Colonic mucosa (tissue), 4 donors: ENCODE results near the gene RCVRN. TPM values are rescaled to one million over a fixed set of nuclear protein-coding genes. Genes with fewer than 3 reads are reported as not detected.

Experiments
- DNase-seq: peaks from one replicate; pipeline ENCODE4 v3.0.0-alpha.2; 2020
- H3K27ac ChIP-seq: fragments of 200-600 bp; one replicate; pipeline ENCODE4 v1.8.0; 2021
- H3K27me3 ChIP-seq: fragments of 200-600 bp; one replicate; pipeline ENCODE4 v1.8.0; 2021
- H3K36me3 ChIP-seq: fragments of 200-600 bp; one replicate; pipeline ENCODE4 v1.8.0; 2021
- H3K4me1 ChIP-seq: fragments of 200-600 bp; one replicate; pipeline ENCODE4 v1.8.0; 2021; ENCODE audit warnings: mild to moderate bottlenecking
- H3K4me3 ChIP-seq: fragments of 200-600 bp; one replicate; pipeline ENCODE4 v1.8.0; 2021
- H3K9ac ChIP-seq, 2 donors: one replicate each; pipeline ENCODE4 v1.7.0; 2013; ENCODE audit warnings: control low read depth in 2 of 2, low read depth in 2 of 2, low read length in 2 of 2
- H3K9me3 ChIP-seq: fragments of 200-600 bp; one replicate; pipeline ENCODE4 v1.8.0; 2021
- intact Hi-C: fragments of 100-400 bp; cut with DNase I; formaldehyde crosslinking; loops from one replicate; pipeline ENCODE4 v1.14.1; 2022
- total RNA-seq, 2 donors: library from RNA; stranded (reverse); fragmentation: NEBNext Ultra II Directional in 1 of 2; extraction: Animal tissue kit (Norgen Biotek cat#: 25700) in 1 of 2; gene quantifications; one replicate each; pipeline ENCODE4 v1.2.1, GENCODE V29; 2021
- TF ChIP-seq, protein P1 (sequence below): fragments of 200-600 bp; IDR thresholded peaks from one replicate; pipeline ENCODE4 v1.8.0; 2022; ENCODE audit warnings: antibody characterized with exemption, mild to moderate bottlenecking
- donor health status: healthy.
- donor health status: DM: no; HTN: no; CAD: no.
- donor health status: DM: no; HTN: no; CAD: no.

The RCVRN gene
- total RNA-seq, 2 donors from 2014 or later: not detected

DNA sequence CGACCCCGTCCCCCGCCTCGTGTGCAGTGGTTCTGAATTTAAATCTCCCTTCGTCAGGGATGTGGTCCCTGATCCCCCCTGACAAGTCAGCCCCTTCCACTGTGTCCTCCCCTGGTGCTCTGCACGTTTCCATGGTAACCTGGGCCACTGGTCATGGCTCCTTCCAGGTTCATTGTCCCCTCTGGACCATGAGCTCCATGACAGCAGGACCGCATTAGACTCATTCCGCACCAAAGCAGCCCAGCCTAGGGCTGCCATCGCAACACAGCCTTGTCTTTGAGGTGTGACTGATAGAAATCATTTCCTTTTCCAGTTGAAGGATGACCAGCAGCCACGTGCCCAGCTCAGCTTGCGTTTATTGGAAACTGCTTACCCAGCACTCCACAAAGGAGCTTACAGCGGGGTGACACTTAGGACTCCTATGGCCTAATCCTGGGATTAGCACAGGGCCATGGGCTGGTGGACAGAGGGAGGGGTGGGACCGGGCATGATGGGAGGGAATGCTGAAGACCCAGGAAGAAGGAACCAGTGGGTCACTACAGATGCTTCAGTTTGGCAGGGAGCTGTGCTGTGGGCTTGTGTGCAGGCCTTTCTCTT, 7.6 kb downstream of the RCVRN start:
- H3K36me3 ChIP-seq: no peaks in the 10 kb centered on the region
- no peak for DNase-seq
- TF ChIP-seq, protein P1, sequence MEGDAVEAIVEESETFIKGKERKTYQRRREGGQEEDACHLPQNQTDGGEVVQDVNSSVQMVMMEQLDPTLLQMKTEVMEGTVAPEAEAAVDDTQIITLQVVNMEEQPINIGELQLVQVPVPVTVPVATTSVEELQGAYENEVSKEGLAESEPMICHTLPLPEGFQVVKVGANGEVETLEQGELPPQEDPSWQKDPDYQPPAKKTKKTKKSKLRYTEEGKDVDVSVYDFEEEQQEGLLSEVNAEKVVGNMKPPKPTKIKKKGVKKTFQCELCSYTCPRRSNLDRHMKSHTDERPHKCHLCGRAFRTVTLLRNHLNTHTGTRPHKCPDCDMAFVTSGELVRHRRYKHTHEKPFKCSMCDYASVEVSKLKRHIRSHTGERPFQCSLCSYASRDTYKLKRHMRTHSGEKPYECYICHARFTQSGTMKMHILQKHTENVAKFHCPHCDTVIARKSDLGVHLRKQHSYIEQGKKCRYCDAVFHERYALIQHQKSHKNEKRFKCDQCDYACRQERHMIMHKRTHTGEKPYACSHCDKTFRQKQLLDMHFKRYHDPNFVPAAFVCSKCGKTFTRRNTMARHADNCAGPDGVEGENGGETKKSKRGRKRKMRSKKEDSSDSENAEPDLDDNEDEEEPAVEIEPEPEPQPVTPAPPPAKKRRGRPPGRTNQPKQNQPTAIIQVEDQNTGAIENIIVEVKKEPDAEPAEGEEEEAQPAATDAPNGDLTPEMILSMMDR: no peak
- H3K4me3 ChIP-seq: no peak overlapping the region
- no peaks in the 10 kb centered on the region for H3K27me3 ChIP-seq
- no peaks in the 10 kb centered on the region for H3K4me1 ChIP-seq
- H3K9ac ChIP-seq: no peak overlapping the region
- no peaks in the 10 kb centered on the region for H3K9me3 ChIP-seq
- no peak overlapping the region for H3K27ac ChIP-seq
- intact Hi-C loops: no loop called here

DNA sequence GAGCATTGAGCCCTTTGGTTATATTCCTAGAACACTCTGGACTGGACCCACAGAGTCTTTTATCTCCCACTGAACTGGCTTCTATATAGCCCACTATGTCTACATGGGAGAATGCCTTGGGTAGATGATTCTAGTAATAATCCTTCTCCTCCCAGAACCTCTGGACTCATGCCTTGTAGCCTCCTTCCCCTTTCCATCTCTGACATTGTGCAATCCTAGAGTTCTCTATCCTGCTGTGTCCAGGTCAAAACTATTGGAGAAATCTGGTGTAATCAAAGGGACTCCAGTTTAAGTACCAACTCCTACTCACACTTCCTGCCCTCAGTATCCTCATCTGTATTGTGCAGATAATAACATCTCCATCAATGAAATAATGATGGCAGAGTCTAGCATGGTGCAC, 9.1 kb downstream of the RCVRN start:
- Histone ChIP-seq H3K36me3 (no peaks in the 10 kb centered on the region), H3K9me3 (no peaks in the 10 kb centered on the region), H3K4me1 (no peaks in the 10 kb centered on the region), H3K4me3 (no peak overlapping the region), H3K27me3 (no peaks in the 10 kb centered on the region), H3K27ac (no peak overlapping the region), H3K9ac (no peak overlapping the region)
- intact Hi-C loops: no loop called here
- no peak for DNase-seq
- TF ChIP-seq, protein P1: no peak

DNA sequence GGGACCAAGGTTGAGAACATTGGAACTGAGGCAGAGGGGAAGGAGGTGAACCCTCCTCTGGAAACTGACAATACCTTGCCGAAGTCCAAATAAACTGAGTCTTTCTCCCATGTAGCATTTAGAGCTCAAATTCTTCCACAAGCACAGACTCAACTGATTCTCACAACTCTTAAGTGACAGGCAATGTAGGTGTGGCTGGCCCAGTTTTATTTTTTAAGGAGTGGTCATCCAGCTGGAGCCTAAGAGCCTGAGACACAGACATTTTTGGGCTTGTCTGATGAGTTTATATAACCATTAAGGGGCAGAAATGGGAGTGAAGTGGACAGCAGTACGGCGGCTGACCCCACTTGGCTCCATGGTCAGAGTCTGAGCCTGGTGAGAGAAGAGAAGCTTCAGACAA, 10.8 kb downstream of the RCVRN start:
- TF ChIP-seq, protein P1: no peak
- no peak overlapping the region for H3K9ac ChIP-seq
- H3K36me3 ChIP-seq: no peaks in the 10 kb centered on the region
- intact Hi-C loops: no loop called here
- H3K9me3 ChIP-seq: no peaks in the 10 kb centered on the region
- DNase-seq: no peak
- no peaks in the 10 kb centered on the region for H3K27me3 ChIP-seq
- no peak overlapping the region for H3K27ac ChIP-seq
- no peak overlapping the region for H3K4me3 ChIP-seq
- no peaks in the 10 kb centered on the region for H3K4me1 ChIP-seq

DNA sequence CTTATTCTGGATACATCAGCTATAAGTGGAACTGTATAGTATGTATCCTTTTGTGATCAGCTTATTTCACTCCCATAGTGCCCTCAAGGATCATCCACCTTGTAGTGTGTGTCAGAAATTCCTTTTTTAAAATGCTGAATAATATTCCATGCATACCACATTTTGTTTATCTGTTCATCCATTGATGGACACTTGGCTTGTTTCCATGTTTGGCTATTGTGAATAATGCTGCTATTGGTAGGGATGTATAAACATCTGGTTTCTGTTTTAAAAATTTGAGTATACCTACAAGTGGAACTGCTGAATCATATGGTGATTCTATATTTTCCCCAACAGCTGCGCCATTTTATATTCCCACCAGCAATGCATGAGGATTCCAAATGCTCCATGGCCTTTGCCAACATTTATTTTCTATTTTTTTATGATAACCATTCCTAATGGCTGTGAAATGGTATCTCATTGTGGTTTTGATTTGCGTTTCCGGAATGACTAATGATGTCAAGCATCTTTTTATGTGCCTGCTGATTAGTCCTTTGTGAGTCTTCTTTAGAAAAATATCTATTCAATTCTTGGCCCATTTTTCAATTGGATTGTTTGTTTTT, 11.6 kb downstream of the RCVRN start:
- H3K36me3 ChIP-seq: no peaks in the 10 kb centered on the region
- H3K9ac ChIP-seq: no peak overlapping the region
- DNase-seq: no peak
- H3K9me3 ChIP-seq: no peaks in the 10 kb centered on the region
- TF ChIP-seq, protein P1: no peak
- H3K27ac ChIP-seq: no peak overlapping the region
- intact Hi-C loops: no loop called here
- no peaks in the 10 kb centered on the region for H3K4me1 ChIP-seq
- no peaks in the 10 kb centered on the region for H3K27me3 ChIP-seq
- no peak overlapping the region for H3K4me3 ChIP-seq

DNA sequence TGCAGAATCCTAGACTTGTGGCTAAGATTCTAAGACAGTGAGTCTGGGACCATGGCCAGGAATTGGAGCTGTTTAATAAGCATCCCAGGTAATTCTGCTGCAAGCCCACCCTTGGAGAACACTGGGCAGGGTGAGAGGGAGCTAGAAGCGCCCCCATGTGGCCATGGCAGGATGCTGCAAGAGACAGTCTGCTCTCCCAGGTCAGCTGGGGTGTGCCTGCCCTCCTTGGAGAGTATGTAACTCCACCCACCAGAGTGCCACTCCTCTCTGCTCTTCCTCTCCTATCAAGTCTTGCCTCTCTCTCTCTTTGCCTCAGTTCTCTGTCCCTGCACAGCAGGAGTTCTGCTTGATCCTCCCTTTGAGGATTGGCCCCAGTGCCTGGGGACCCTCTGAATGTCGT, 14.9 kb downstream of the RCVRN start:
- Histone ChIP-seq H3K4me3 (no peak overlapping the region), H3K9me3 (no peaks in the 10 kb centered on the region), H3K36me3 (no peaks in the 10 kb centered on the region), H3K9ac (no peak overlapping the region), H3K4me1 (no peaks in the 10 kb centered on the region), H3K27me3 (no peaks in the 10 kb centered on the region), H3K27ac (no peak overlapping the region)
- DNase-seq: no peak
- intact Hi-C loops: no loop called here
- TF ChIP-seq, protein P1: no peak
